Tibial artery (tissue), 4 donors: Measurements from ENCODE around the gene NRXN3.

Experiments used
- DNase-seq, 2 donors: peaks; one replicate each; pipeline ENCODE4 v3.0.0-alpha.2; 2019
- H3K27ac ChIP-seq, 2 donors: fragments of 200-600 bp; sonication (generic) in 1 of 2; 1 replicate in 1 of 2; 2 replicates in 1 of 2; pipeline ENCODE4 v1.5.1; 2018 to 2019; ENCODE audit warnings: mild to moderate bottlenecking in 1 of 2
- H3K27me3 ChIP-seq, 2 donors: fragments of 200-600 bp; sonication (generic) in 1 of 2; one replicate each; pipeline versions ENCODE4 v1.5.1 to v1.6.0; 2016 to 2019
- H3K36me3 ChIP-seq, 3 donors: fragments of 200-600 bp; sonication (generic) in 2 of 3; one replicate each; pipeline ENCODE4 v1.5.1; 2016 to 2019; ENCODE audit warnings: mild to moderate bottlenecking in 2 of 3
- H3K4me1 ChIP-seq, 4 donors: fragments of 200-600 bp; sonication (generic) in 2 of 4; 1 replicate in 3 of 4; 2 replicates in 1 of 4; pipeline ENCODE4 v1.5.1; 2016 to 2019
- H3K4me3 ChIP-seq, 2 donors: fragments of 200-600 bp; sonication (generic) in 1 of 2; 1 replicate in 1 of 2; 2 replicates in 1 of 2; pipeline ENCODE4 v1.5.1; 2018 to 2019; ENCODE audit warnings: mild to moderate bottlenecking in 2 of 2
- H3K9me3 ChIP-seq, 3 donors: fragments of 200-600 bp; sonication (generic) in 1 of 3; one replicate each; pipeline ENCODE4 v1.5.1; 2016 to 2019
- intact Hi-C: fragments of 100-400 bp; cut with DNase I; formaldehyde crosslinking; loops from one replicate; pipeline ENCODE4 v1.15.0; 2023; ENCODE audit warnings: low total_unique reads
- TF ChIP-seq, protein P1 (sequence below), 2 experiments: fragments of 200-600 bp in 1 of 2; fragments of 450-650 bp in 1 of 2; IDR thresholded peaks; one replicate each; pipeline ENCODE4 v1.5.1; 2017 to 2019; ENCODE audit warnings: antibody characterized with exemption in 2 of 2, mild to moderate bottlenecking in 1 of 2, moderate library complexity in 1 of 2

Gene NRXN3

GRCh38 chr14:79712302-79712950 lies 1542.3 kb downstream of the NRXN3 start:
- no peak for DNase-seq
- no peaks in the 10 kb centered on the region for H3K27me3 ChIP-seq

GRCh38 chr14:79721399-79722084 lies 1551.4 kb downstream of the NRXN3 start:
- Histone ChIP-seq H3K4me1 (no peaks in the 10 kb centered on the region), H3K27me3 (no peaks in the 10 kb centered on the region), H3K36me3 (no peaks in the 10 kb centered on the region), H3K4me3 (no peak overlapping the region), H3K9me3 (no peaks in the 10 kb centered on the region), H3K27ac (no peak overlapping the region)
- intact Hi-C loops = no loop called here
- TF ChIP-seq, protein P1, sequence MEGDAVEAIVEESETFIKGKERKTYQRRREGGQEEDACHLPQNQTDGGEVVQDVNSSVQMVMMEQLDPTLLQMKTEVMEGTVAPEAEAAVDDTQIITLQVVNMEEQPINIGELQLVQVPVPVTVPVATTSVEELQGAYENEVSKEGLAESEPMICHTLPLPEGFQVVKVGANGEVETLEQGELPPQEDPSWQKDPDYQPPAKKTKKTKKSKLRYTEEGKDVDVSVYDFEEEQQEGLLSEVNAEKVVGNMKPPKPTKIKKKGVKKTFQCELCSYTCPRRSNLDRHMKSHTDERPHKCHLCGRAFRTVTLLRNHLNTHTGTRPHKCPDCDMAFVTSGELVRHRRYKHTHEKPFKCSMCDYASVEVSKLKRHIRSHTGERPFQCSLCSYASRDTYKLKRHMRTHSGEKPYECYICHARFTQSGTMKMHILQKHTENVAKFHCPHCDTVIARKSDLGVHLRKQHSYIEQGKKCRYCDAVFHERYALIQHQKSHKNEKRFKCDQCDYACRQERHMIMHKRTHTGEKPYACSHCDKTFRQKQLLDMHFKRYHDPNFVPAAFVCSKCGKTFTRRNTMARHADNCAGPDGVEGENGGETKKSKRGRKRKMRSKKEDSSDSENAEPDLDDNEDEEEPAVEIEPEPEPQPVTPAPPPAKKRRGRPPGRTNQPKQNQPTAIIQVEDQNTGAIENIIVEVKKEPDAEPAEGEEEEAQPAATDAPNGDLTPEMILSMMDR (IDR thresholded peaks at IDR 0.05) = no peak
- DNase-seq = no peak

More at GRCh38 chr14:79712302-79712950, 1542.3 kb downstream of the NRXN3 start:
- H3K27ac ChIP-seq = no peak overlapping the region
- H3K4me1 ChIP-seq = no peaks in the 10 kb centered on the region
- H3K9me3 ChIP-seq = no peaks in the 10 kb centered on the region
- TF ChIP-seq, protein P1 (IDR thresholded peaks at IDR 0.05) = no peak
- no peak overlapping the region for H3K4me3 ChIP-seq
- intact Hi-C loops = no loop called here
- no peaks in the 10 kb centered on the region for H3K36me3 ChIP-seq

GRCh38 chr14:79724934-79725717 lies 1555.0 kb downstream of the NRXN3 start:
- TF ChIP-seq, protein P1 (IDR thresholded peaks at IDR 0.05) = no peak
- no peak for DNase-seq
- Histone ChIP-seq H3K4me3 (no peak overlapping the region), H3K27me3 (no peaks in the 10 kb centered on the region), H3K4me1 (no peaks in the 10 kb centered on the region), H3K9me3 (no peaks in the 10 kb centered on the region), H3K27ac (no peak overlapping the region), H3K36me3 (no peaks in the 10 kb centered on the region)
- intact Hi-C loops = no loop called here

GRCh38 chr14:79727900-79728299 lies 1557.7 kb downstream of the NRXN3 start:
- TF ChIP-seq, protein P1 (IDR thresholded peaks at IDR 0.05) = no peak
- no peaks in the 10 kb centered on the region for H3K4me1 ChIP-seq
- no peak for DNase-seq
- no peaks in the 10 kb centered on the region for H3K9me3 ChIP-seq
- H3K36me3 ChIP-seq = no peaks in the 10 kb centered on the region
- no peaks in the 10 kb centered on the region for H3K27me3 ChIP-seq
- H3K4me3 ChIP-seq = no peak overlapping the region
- no peak overlapping the region for H3K27ac ChIP-seq
- intact Hi-C loops = no loop called here

- Histone ChIP-seq H3K27me3 (no peaks in the 10 kb centered on the region), H3K36me3 (no peaks in the 10 kb centered on the region), H3K4me3 (no peak overlapping the region), H3K27ac (no peak overlapping the region), H3K9me3 (no peaks in the 10 kb centered on the region), H3K4me1 (no peaks in the 10 kb centered on the region)
- TF ChIP-seq, protein P1 (IDR thresholded peaks at IDR 0.05) = no peak
- intact Hi-C loops = no loop called here
- no peak for DNase-seq
Measured at GRCh38 chr14:79728331-79728730, 1558.2 kb downstream of the NRXN3 start.
